ENCODE data around the gene MAP2.

MAP2 gene

DNA sequence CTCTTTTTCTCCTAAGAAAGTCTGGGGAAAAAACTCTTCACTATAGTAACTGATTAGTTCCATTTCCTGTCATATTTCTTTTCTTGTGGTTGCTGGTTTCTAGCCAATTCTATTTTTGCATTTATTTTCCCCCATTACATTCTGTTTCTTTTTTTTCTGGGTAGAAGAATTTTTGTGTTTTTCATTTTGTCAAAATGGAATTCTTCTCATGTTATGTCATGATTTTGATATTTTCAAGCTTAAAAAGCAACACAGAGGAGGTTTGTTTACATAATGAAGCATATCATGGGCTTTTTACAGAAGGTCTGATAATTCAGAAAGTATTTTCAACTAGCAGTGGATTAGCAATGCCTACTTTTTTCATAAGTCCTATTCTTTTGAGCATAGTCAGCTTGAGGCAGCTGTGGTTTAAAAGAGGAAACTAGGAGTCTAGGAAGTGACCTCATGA, 102.0 kb downstream of the MAP2 start:
- H3K4me1 Mint-ChIP-seq: peaks cover 19% of the 10 kb centered on the region
- H3K27ac Mint-ChIP-seq: no peak overlapping the region
- no peaks in the 10 kb centered on the region for H3K36me3 Mint-ChIP-seq
- no peaks in the 10 kb centered on the region for H3K9me3 Mint-ChIP-seq
- peak overlapping the region; percentile 6 for H3K4me3 Mint-ChIP-seq
- no peaks in the 10 kb centered on the region for H3K27me3 Mint-ChIP-seq

DNA sequence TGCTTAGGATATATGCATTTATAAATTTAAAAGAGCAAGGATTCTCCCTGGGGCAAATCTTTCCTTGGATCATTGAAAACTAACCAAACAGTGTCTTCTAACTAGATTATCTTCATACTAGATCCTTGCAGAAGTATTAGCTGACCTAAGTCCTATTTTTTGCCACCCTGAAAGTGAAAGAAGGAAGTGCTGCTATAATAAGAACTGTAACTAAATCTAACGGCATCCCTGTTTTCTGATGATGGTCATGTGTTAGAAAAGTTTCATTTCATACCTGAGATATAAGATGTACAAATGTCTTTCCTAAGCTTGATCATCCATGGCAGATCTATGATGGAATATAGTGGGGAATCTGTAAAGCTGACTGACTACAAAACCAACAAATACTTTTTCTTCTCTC, 102.7 kb downstream of the MAP2 start:
- Mint-ChIP-seq H3K36me3 (no peaks in the 10 kb centered on the region), H3K4me1 (peaks cover 19% of the 10 kb centered on the region), H3K27ac (no peak overlapping the region), H3K4me3 (no peak overlapping the region), H3K27me3 (no peaks in the 10 kb centered on the region), H3K9me3 (no peaks in the 10 kb centered on the region)

DNA sequence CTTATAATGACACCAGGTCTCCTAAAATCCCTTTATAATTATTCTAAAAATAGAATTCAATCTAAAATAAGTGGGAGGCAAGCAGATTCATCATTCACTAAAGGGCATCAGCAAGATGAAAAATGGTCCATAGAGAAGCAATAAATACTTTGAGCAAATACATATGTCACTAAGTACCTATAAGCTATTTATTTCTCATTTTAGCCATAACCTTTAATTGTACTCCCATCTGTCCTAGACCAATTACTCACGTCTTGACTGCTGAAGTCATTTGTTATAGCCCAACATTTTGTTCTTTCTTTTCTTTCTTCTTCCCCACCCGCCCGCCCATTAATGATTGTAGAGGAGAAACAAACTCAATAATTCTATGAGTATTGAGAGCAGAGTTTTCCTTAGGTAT, 105.7 kb downstream of the MAP2 start:
- Mint-ChIP-seq H3K27ac (no peak overlapping the region), H3K4me1 (peaks cover 19% of the 10 kb centered on the region), H3K27me3 (peaks cover 1% of the 10 kb centered on the region), H3K36me3 (no peaks in the 10 kb centered on the region), H3K9me3 (no peaks in the 10 kb centered on the region), H3K4me3 (no peak overlapping the region)

DNA sequence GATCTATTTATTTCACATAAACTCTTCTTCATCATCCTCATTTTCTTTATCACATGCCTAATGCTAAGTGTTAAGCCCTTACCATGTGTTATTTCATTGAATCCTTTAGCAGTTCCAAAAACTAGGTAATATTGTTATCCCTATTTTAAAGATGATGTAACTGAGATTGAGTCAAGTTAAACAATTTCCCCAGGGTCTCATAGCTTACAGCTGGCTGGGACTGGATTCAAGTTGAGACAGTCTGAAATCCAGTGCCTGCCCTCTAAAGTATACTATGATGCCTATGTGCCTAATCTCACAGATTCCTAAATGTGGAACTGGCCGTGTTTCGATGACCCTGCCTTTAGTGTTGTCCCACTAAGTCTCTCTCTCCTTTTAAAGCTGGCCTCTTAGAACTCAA, 108.5 kb downstream of the MAP2 start:
- no peak overlapping the region for H3K4me3 Mint-ChIP-seq
- H3K9me3 Mint-ChIP-seq: no peaks in the 10 kb centered on the region
- peaks cover 2% of the 10 kb centered on the region for H3K4me1 Mint-ChIP-seq
- H3K27ac Mint-ChIP-seq: no peak overlapping the region
- peaks cover 1% of the 10 kb centered on the region for H3K27me3 Mint-ChIP-seq
- H3K36me3 Mint-ChIP-seq: no peaks in the 10 kb centered on the region

DNA sequence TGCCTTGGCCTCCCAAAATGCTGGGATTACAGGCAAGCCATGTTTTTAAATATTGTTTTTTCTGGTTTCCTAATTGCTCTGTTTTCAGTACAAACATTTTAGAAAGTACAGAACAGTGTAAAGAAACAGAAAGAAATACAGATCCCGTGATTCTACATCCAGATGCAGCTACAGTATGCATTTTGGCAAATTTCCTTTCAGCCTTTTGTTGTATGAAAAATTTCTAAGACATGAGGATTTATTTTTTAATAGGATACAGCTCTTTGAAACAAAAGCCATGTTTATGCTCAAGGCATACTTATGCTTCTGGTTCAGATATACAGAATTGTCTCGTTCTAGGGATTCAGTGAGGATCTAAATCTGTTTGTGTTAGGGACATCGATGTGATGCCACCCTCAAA, 109.5 kb downstream of the MAP2 start:
- Mint-ChIP-seq H3K27me3 (peaks cover 1% of the 10 kb centered on the region), H3K27ac (no peak overlapping the region), H3K36me3 (no peaks in the 10 kb centered on the region), H3K4me1 (no peaks in the 10 kb centered on the region), H3K9me3 (no peaks in the 10 kb centered on the region), H3K4me3 (no peak overlapping the region)

DNA sequence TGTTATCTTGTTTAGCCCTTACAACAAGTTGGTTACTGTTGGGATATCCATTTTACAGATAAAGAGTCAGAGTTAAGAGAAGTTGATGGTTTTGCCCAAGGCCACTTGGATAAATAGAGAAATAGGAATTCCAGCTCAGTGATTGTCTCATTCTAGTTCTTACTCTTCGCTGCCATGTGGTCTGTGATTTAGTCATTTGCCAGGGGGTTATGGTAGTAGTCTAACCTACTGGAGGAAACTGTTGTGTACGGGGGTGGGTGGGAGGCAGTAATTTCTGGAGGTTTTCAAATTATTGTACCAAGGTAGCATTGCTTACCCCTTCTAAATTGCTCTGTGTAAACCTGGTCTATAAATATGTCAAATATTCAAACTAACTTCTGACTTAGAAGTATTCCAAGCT, 110.4 kb downstream of the MAP2 start:
- peaks cover 1% of the 10 kb centered on the region for H3K27me3 Mint-ChIP-seq

DNA sequence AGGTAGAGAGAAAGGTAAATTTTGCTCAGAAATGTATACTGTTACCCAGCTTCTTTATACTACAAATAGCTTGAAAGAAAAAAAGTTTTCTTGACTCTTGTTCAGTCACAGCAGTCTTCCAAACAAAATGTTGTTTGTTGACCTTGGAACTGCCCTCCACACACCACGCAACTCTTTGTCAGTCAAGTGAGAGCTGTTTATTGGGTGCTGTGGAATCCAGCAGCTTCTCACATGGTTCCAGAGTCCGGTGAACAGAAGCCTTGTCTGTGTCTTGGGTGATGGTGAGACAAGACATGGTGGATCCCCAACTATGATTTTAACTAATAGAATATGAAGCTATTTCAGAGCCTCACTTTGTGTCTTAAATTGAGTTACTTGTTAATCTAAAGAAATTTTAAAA, 112.5 kb downstream of the MAP2 start:
- Mint-ChIP-seq H3K4me1 (no peaks in the 10 kb centered on the region), H3K4me3 (no peak overlapping the region), H3K36me3 (no peaks in the 10 kb centered on the region), H3K27me3 (peaks cover 1% of the 10 kb centered on the region), H3K9me3 (no peaks in the 10 kb centered on the region), H3K27ac (no peak overlapping the region)

More for the DNA sequence above, 110.4 kb downstream of the MAP2 start:
- Mint-ChIP-seq H3K4me3 (no peak overlapping the region), H3K4me1 (no peaks in the 10 kb centered on the region), H3K27ac (no peak overlapping the region), H3K9me3 (no peaks in the 10 kb centered on the region), H3K36me3 (no peaks in the 10 kb centered on the region)

DNA sequence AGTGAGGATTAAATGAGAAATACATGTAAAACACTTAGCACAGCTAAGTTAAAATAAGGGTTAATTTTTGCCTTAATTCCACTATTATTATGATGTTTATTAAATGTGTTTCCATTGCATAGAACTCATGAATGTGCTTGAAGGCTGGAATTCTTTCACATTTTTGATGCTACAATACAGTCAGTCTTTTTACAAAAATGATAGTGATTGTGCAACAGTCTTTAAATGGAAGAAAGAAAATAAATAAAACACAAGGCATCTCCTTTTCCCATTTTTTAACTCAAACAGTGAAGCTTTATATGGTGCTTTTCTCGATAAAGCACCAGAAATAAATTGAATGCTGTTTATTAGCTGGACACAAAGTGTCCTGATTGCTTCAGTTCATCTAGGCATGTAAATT, 123.9 kb downstream of the MAP2 start:
- H3K27ac Mint-ChIP-seq: no peak overlapping the region
- no peaks in the 10 kb centered on the region for H3K27me3 Mint-ChIP-seq
- H3K4me1 Mint-ChIP-seq: no peaks in the 10 kb centered on the region
- no peaks in the 10 kb centered on the region for H3K36me3 Mint-ChIP-seq
- no peak overlapping the region for H3K4me3 Mint-ChIP-seq
- no peaks in the 10 kb centered on the region for H3K9me3 Mint-ChIP-seq

DNA sequence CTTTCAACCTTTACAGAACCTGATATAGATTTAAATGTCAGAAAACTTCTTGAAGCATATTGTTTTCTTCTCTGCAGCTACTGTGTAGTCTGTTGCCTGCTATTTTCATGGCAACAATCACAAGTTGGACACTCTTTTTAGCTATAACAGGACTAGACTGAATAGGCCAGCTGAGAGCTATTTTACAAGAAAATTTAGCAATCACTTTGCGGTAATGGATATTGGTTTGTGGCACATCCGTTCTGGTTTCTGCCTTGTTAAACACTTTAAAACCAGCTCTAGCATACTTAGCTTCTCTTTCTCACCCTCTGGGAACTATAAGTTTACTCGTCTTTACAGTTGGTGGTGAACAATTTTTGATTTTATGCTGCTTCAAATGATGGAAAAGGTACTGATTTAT, 125.7 kb downstream of the MAP2 start:
- no peaks in the 10 kb centered on the region for H3K36me3 Mint-ChIP-seq
- H3K27ac Mint-ChIP-seq: no peak overlapping the region
- H3K27me3 Mint-ChIP-seq: no peaks in the 10 kb centered on the region
- H3K4me3 Mint-ChIP-seq: no peak overlapping the region
- no peaks in the 10 kb centered on the region for H3K4me1 Mint-ChIP-seq
- no peaks in the 10 kb centered on the region for H3K9me3 Mint-ChIP-seq

DNA sequence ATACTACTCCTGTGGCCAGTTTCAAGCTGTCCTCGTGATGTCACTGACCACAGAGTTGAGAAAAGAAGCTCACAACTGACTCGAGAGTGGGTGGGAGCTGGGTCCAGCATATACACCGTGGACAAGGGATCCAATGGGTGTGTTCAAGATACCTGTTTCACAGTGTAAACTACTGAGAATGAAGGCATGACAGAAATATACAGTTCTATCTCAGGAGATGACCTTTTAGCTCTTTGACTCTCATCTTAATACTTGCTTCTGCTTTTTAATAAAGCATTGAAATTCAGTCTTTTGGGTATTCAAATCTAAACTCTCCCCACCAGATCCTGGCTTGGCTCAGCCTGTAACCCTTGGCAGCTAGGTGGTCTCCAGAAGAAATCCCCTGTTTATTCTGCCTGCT, 130.1 kb downstream of the MAP2 start:
- Mint-ChIP-seq H3K36me3 (no peaks in the 10 kb centered on the region), H3K9me3 (no peaks in the 10 kb centered on the region), H3K27me3 (no peaks in the 10 kb centered on the region), H3K27ac (peak overlapping the region; percentile 61), H3K4me1 (no peaks in the 10 kb centered on the region), H3K4me3 (no peak overlapping the region)

DNA sequence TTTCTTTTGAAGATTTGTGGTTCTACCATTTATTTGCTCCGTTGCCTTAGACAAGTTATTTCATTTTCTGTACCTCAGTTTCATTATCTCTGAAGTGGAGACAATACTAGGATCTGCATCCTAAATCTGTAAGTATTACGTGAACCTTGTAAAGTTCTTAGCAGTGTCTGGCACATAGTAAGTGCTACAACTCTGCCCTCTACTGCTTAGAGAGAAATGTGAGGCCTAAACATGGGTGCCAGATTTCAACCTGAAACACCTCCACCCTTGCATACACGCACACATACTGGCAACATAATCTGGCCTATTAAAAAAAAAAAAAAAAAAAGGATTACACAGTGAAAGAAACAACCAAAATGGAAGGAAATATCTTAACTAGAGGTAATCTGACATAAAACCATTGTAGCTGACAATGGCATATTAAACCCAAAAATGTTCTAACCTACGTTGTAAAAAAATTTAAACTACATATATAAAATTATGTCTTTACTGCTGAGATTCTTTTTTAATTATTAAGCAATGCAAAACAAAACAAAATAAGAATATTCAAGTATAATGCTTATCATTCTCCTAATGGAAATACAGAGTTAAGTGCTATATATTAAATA, 132.6 kb downstream of the MAP2 start:
- H3K4me3 Mint-ChIP-seq: no peak overlapping the region
- no peaks in the 10 kb centered on the region for H3K9me3 Mint-ChIP-seq
- no peaks in the 10 kb centered on the region for H3K36me3 Mint-ChIP-seq
- H3K4me1 Mint-ChIP-seq: no peaks in the 10 kb centered on the region
- no peaks in the 10 kb centered on the region for H3K27me3 Mint-ChIP-seq
- no peak overlapping the region for H3K27ac Mint-ChIP-seq

DNA sequence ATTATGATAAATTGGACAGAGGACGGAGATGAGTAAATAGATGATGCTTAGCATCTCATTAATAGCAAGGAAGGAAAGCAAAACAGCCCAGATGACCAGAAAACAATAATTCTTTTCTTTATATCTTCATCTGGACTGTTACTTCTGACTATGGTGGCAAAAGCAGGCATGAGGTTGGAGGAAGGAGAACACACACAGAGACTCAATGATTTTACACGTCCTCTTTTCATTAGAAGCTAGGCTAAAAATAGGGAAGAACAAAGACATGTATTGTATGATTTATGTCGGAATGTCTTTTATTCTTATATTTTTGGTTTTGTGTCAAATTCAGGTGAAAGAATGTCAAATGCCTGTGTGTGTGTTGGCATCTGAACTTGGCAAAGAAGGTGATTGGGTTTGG, 137.1 kb downstream of the MAP2 start:
- Mint-ChIP-seq H3K4me3 (no peak overlapping the region), H3K27me3 (no peaks in the 10 kb centered on the region), H3K9me3 (no peaks in the 10 kb centered on the region), H3K36me3 (no peaks in the 10 kb centered on the region), H3K4me1 (no peaks in the 10 kb centered on the region), H3K27ac (no peak overlapping the region)

DNA sequence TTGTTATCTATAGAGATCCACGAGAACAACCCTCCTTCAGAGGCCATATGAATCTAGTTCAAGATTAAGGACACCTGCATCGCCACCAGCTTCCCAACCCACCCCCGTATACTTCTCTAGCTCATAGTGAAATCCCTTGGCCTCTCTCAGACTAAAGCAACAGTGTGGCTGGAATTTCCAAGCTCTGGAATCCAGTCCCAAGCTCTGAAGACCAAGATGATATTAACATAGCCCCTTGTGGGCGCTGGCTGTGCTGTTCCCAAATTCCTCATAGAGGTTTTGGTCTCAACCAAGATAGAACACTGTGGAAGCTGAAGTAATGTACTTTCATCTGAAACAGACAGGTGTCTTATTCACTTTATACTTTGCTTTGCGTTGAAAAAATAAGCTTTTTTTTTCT, 139.6 kb downstream of the MAP2 start:
- H3K4me1 Mint-ChIP-seq: no peaks in the 10 kb centered on the region
- H3K9me3 Mint-ChIP-seq: no peaks in the 10 kb centered on the region
- H3K27ac Mint-ChIP-seq: no peak overlapping the region
- H3K27me3 Mint-ChIP-seq: no peaks in the 10 kb centered on the region
- no peak overlapping the region for H3K4me3 Mint-ChIP-seq
- no peaks in the 10 kb centered on the region for H3K36me3 Mint-ChIP-seq

DNA sequence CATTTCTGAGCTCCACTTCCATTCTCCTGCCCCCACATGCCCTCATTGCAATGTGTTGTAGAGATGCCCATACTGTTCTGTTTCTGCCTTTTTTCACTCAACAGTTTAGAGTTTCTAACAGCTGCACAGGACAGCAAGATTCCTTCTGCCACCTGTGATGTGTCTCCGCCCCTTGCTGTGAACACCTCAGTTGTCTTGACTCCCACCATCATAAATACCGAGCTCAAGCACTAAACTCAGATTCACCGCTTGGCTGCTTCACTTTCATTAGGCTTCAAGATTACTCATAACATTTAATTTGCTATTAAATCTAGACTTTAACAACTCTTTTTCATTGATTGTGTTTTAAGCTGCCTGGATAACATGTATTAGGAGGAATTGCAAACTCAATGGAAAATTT, 141.0 kb downstream of the MAP2 start:
- no peaks in the 10 kb centered on the region for H3K27me3 Mint-ChIP-seq
- no peaks in the 10 kb centered on the region for H3K4me1 Mint-ChIP-seq
- H3K9me3 Mint-ChIP-seq: no peaks in the 10 kb centered on the region
- no peak overlapping the region for H3K4me3 Mint-ChIP-seq
- H3K27ac Mint-ChIP-seq: no peak overlapping the region
- H3K36me3 Mint-ChIP-seq: no peaks in the 10 kb centered on the region

DNA sequence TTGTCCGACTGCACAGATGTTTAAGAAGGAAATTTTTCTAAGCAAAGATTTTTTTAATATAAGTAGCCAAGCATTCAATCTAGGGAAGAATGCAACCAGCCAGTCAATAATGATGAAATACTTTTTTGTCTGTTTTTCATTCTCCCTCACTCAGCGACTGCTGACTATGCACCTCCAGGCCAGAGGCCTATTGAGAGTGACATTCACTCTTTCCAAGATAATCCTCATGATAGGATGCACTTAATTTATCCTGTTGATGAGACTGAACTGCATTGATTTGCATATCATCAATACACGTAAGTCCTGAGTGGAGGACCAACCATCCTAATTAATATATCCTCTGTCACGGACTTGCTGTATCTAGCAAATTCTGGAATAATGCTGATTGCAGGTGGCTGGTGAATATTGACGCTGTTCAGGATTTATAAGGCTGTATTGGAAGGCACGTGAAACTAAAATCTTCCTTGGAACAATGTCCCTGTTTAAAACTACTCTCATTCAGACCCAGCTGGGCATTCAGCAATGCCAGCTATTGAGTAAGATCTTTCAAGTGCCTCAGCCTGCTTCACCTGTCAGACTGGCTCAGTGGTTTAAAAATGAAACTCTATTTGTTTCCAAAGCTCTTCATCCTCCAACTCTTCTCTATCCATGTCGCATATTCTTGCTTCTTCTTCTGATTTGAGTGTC, 142.2 kb downstream of the MAP2 start:
- Mint-ChIP-seq H3K4me1 (no peaks in the 10 kb centered on the region), H3K9me3 (no peaks in the 10 kb centered on the region), H3K27ac (no peak overlapping the region), H3K36me3 (no peaks in the 10 kb centered on the region), H3K27me3 (no peaks in the 10 kb centered on the region), H3K4me3 (no peak overlapping the region)

DNA sequence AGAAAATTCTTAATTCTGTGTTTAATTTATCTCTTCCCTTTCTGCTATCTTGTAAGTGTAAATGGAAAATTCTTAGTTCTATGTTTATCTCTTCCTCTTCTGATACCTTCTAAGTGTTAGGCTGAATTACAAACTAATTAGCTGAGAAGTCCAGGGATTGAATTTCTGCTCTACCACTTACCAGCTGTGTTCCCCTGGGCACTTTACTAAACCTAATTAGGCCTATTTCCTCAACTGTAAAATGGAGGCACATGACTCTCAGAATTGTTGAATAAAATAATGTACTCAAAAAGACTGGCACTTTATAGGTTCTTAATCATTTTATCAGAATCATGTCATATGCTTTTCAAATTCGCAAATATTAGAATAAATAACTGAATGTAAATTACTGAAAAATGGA, 146.3 kb downstream of the MAP2 start:
- no peaks in the 10 kb centered on the region for H3K27me3 Mint-ChIP-seq
- H3K4me3 Mint-ChIP-seq: no peak overlapping the region
- no peaks in the 10 kb centered on the region for H3K9me3 Mint-ChIP-seq
- H3K36me3 Mint-ChIP-seq: no peaks in the 10 kb centered on the region
- H3K27ac Mint-ChIP-seq: no peak overlapping the region
- H3K4me1 Mint-ChIP-seq: no peaks in the 10 kb centered on the region

DNA sequence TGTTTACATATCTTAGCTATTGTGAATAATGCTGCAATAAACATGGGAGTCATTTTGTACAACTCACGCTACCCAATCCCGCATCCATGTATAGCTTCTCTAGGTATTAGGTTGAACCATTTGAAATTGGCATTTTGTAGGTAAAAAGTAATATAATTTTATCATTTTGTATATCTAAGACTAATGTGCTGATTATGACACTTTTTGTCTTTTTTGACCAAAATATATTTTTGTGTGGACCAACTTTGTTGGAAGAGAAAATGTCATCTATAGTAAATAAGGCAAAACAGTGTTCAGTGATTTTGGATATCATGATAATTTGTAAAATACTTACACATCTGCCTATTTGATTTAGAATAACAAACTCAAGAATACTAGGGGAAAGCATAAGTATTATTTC, 150.7 kb downstream of the MAP2 start:
- no peak overlapping the region for H3K4me3 Mint-ChIP-seq
- H3K27ac Mint-ChIP-seq: no peak overlapping the region
- H3K4me1 Mint-ChIP-seq: peaks cover 3% of the 10 kb centered on the region
- no peaks in the 10 kb centered on the region for H3K36me3 Mint-ChIP-seq
- H3K27me3 Mint-ChIP-seq: peaks cover 1% of the 10 kb centered on the region
- no peaks in the 10 kb centered on the region for H3K9me3 Mint-ChIP-seq
